Activated CD4-positive, alpha-beta T cell treated with anti-CD3 and anti-CD28 coated beads, Interleukin-2, amount 10 ng/mL, durations not matched to agents 7 days and 5 days (primary cell): ENCODE results near the gene TAS2R19. TPM values are rescaled to one million over a fixed set of nuclear protein-coding genes. Genes with fewer than 3 reads are reported as not detected.
"Not testable (repeated sequence)": the region's sequence is repeated elsewhere in the genome, so short reads cannot be mapped to it uniquely, and the experiment has no call there.

Source experiments
- CTCF ChIA-PET: fragments of 350-600 bp; sonication (Branson Sonifier 250); formaldehyde crosslinking; loops from one replicate; lab custom pipeline; 2021; ENCODE audit warnings: antibody characterized with exemption; lab: Charles Lee
- POLR2A ChIA-PET: fragments of 350-600 bp; sonication (Branson Sonifier 250); formaldehyde crosslinking; loops from one replicate; lab custom pipeline; 2021; ENCODE audit warnings: antibody characterized with exemption; lab: Charles Lee
- DNase-seq: peaks from one replicate; pipeline ENCODE4 v3.0.0-alpha.2; 2020
- H3K27ac Mint-ChIP-seq: one replicate; pipeline ENCODE4 v1.8.0; 2021; ENCODE audit warnings: mild to moderate bottlenecking, moderate library complexity, mixed read lengths
- H3K27me3 Mint-ChIP-seq: one replicate; pipeline ENCODE4 v1.8.0; 2021; ENCODE audit warnings: mixed read lengths
- H3K36me3 Mint-ChIP-seq: one replicate; pipeline ENCODE4 v1.8.0; 2021; ENCODE audit warnings: low read depth, mixed read lengths
- H3K4me1 Mint-ChIP-seq: one replicate; pipeline ENCODE4 v1.8.0; 2021; ENCODE audit warnings: mixed read lengths
- H3K4me3 Mint-ChIP-seq: one replicate; pipeline ENCODE4 v1.8.0; 2021; ENCODE audit warnings: mild to moderate bottlenecking, moderate library complexity, mixed read lengths
- H3K9me3 Mint-ChIP-seq: one replicate; pipeline ENCODE4 v1.8.0; 2021; ENCODE audit warnings: mixed read lengths
- total RNA-seq, 2 experiments: library from RNA; stranded (reverse); gene quantifications; one replicate each; pipeline ENCODE4 v1.2.3, GENCODE V29; 2021

Gene TAS2R19
- total RNA-seq, 2 experiments from 2014 or later: 3.0 to 3.1 TPM

GRCh38 chr12:11033959-11034358 lies 11.5 kb upstream of the TAS2R19 start:
- peaks cover 30% of the 10 kb centered on the region for H3K36me3 Mint-ChIP-seq
- H3K4me3 Mint-ChIP-seq, H3K27me3 Mint-ChIP-seq, H3K9me3 Mint-ChIP-seq, H3K27ac Mint-ChIP-seq, CTCF ChIA-PET, POLR2A ChIA-PET, DNase-seq, H3K4me1 Mint-ChIP-seq: not testable (repeated sequence)

DNA sequence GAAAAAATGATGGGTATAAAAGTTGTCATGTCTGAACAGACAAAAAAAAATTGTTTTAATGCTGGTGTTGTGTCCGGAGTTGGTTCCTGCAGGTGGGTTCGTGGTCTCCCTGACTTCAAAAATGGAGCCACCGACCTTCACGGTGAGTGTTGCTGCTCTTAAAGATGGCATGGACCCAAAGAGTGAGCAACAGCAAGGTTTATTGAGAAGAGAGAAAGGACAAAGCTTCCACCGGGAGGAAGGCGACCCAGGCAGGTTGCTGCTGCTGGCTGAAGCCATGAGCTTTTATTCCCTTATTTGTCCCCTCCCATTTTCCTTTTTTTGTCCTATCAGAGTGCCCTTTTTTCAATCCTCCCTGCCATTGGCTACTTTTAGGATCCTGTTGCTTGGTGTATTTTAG lies 8.9 kb upstream of the TAS2R19 start, which contains the start of gene TAS2R31:
TAS2R31 (minus strand) TSS at position 101 of the 400 bp plus-strand sequence; CDS start at position 29, 72 bp downstream.
- peaks cover 2% of the 10 kb centered on the region for H3K4me1 Mint-ChIP-seq
- H3K27me3 Mint-ChIP-seq: no peaks in the 10 kb centered on the region
- ChIA-PET CTCF (no interaction called here), POLR2A (no interaction called here)
- H3K9me3 Mint-ChIP-seq: peaks cover 6% of the 10 kb centered on the region
- peaks cover 40% of the 10 kb centered on the region for H3K36me3 Mint-ChIP-seq
- no peak for DNase-seq
- no peak within 1 kb of the TSS for H3K27ac Mint-ChIP-seq
- no peak within 1 kb of the TSS for H3K4me3 Mint-ChIP-seq

DNA sequence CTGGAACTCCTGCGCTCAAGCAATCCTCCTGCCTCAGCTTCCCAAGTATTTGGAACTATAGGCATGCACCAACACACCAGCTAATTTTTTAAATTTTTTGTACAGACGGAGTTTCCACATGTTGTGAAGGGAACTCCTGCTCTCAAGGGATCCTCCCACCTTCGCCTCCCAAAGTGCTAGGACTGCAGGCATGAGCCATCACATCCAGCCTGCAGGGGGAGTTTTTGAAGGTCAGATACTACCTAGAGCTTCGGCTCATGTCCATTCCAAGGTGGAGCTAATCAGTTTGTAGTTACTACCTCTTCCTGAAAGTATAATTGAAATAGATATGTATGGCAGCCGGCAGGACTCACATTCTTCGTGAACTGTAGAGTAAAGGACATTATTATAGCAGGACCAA lies 3.7 kb upstream of the TAS2R19 start:
- CTCF ChIA-PET: no interaction called here
- POLR2A ChIA-PET: no interaction called here
- no peak overlapping the region for H3K4me3 Mint-ChIP-seq
- H3K27me3 Mint-ChIP-seq: no peaks in the 10 kb centered on the region
- peaks cover 12% of the 10 kb centered on the region for H3K9me3 Mint-ChIP-seq
- DNase-seq: no peak
- no peaks in the 10 kb centered on the region for H3K4me1 Mint-ChIP-seq
- H3K36me3 Mint-ChIP-seq: peaks cover 37% of the 10 kb centered on the region
- H3K27ac Mint-ChIP-seq: no peak overlapping the region

- H3K36me3 Mint-ChIP-seq: peaks cover 29% of the 10 kb centered on the region
- no peaks in the 10 kb centered on the region for H3K27me3 Mint-ChIP-seq
- peaks cover 8% of the 10 kb centered on the region for H3K9me3 Mint-ChIP-seq
- H3K27ac Mint-ChIP-seq: no peak overlapping the region
- CTCF ChIA-PET: no interaction called here
- no peaks in the 10 kb centered on the region for H3K4me1 Mint-ChIP-seq
- POLR2A ChIA-PET: no interaction called here
- H3K4me3 Mint-ChIP-seq: no peak overlapping the region
- DNase-seq: no peak
Measured at GRCh38 chr12:11023387-11023786, 967 bp upstream of the TAS2R19 start.

DNA sequence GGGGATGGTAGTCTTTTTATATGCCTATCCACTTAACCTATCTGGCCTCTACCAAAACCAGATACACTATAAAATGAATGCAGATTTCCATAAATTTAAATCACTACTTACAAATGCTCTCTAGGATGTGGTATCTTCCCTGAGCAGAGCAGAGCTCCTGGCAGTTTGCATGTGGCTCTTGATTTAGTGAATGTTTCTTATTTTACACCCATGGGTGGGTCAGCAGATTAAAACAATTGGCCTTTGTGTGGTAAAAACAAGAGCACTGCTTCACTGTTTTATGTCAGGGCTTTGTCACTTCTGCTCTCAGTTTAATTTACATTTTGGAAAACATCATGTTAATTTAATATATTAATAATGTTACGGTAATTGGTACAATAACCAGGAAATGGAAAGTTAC lies 5.5 kb downstream of the TAS2R19 start:
- no peak for DNase-seq
- H3K9me3 Mint-ChIP-seq: no peaks in the 10 kb centered on the region
- no peak overlapping the region for H3K4me3 Mint-ChIP-seq
- H3K4me1 Mint-ChIP-seq: peaks cover 2% of the 10 kb centered on the region
- H3K36me3 Mint-ChIP-seq: peaks cover 18% of the 10 kb centered on the region
- no peak overlapping the region for H3K27ac Mint-ChIP-seq
- ChIA-PET POLR2A (no interaction called here), CTCF (no interaction called here)
- no peaks in the 10 kb centered on the region for H3K27me3 Mint-ChIP-seq

GRCh38 chr12:11015775-11016430 lies 6.5 kb downstream of the TAS2R19 start:
- H3K4me3 Mint-ChIP-seq: no peak overlapping the region
- ChIA-PET CTCF (no interaction called here), POLR2A (no interaction called here)
- H3K27me3 Mint-ChIP-seq: no peaks in the 10 kb centered on the region
- H3K36me3 Mint-ChIP-seq: peaks cover 18% of the 10 kb centered on the region
- H3K4me1 Mint-ChIP-seq: peaks cover 2% of the 10 kb centered on the region
- H3K9me3 Mint-ChIP-seq: no peaks in the 10 kb centered on the region
- no peak for DNase-seq
- no peak overlapping the region for H3K27ac Mint-ChIP-seq

GRCh38 chr12:11014234-11014633 lies 8.2 kb downstream of the TAS2R19 start:
- no peak overlapping the region for H3K4me3 Mint-ChIP-seq
- no peak overlapping the region for H3K27ac Mint-ChIP-seq
- H3K27me3 Mint-ChIP-seq: no peaks in the 10 kb centered on the region
- CTCF ChIA-PET: no interaction called here
- peaks cover 18% of the 10 kb centered on the region for H3K36me3 Mint-ChIP-seq
- H3K9me3 Mint-ChIP-seq: no peaks in the 10 kb centered on the region
- POLR2A ChIA-PET: no interaction called here
- H3K4me1 Mint-ChIP-seq: peaks cover 2% of the 10 kb centered on the region
- DNase-seq: no peak

DNA sequence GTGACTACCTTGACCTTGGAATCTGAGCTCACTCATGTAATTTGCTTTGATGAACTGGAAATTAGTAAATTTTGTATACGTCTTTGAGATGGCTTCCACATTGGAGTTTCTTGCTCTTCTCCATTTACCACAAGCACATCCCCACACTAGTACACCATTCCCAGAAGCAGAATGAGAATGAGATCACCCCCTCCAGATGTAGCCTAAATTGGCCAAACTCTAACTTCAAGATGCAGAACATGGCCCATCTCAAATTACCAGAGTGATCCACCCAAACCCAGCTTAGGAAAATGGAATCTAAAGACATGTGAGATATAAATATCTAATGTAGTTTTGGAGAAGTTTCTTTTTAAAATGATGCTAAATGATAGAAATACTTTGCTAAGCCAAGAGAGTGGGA lies 14.8 kb downstream of the TAS2R19 start:
- H3K36me3 Mint-ChIP-seq: peaks cover 5% of the 10 kb centered on the region
- H3K27me3 Mint-ChIP-seq: no peaks in the 10 kb centered on the region
- ChIA-PET POLR2A (no interaction called here), CTCF (no interaction called here)
- H3K27ac Mint-ChIP-seq: no peak overlapping the region
- H3K4me3 Mint-ChIP-seq: no peak overlapping the region
- H3K9me3 Mint-ChIP-seq: no peaks in the 10 kb centered on the region
- H3K4me1 Mint-ChIP-seq: no peaks in the 10 kb centered on the region
- no peak for DNase-seq

DNA sequence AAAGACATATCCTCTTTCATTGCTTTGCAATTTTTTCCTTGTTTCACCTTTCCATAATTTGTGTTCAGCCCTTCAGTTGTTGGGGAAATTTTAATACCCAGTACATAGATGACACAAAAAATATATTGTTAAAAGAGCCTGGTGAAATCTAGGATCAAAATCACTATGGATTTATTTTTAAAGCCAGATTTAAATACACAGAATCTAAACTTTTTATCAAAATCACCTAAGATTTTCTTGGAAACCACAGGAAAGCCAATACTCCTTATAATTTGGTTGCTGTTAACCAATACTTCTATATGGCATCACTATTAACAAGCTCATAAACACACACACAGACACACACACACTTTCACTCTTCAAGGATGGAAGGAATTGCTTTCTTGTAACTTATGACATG lies 24.2 kb downstream of the TAS2R19 start, which contains the start of gene TAS2R20:
TAS2R20 (minus strand) TSS at position 101 of the 400 bp plus-strand sequence. CDS start 429 bp downstream, outside the sequence.
- Mint-ChIP-seq H3K27me3 (no peaks in the 10 kb centered on the region), H3K4me1 (no peaks in the 10 kb centered on the region), H3K36me3 (peaks cover 12% of the 10 kb centered on the region), H3K27ac (no peak within 1 kb of the TSS), H3K9me3 (peaks cover 3% of the 10 kb centered on the region), H3K4me3 (no peak within 1 kb of the TSS)
- ChIA-PET POLR2A (no interaction called here), CTCF (no interaction called here)
- DNase-seq: no peak

GRCh38 chr12:10994307-10994706 lies 28.1 kb downstream of the TAS2R19 start:
- H3K27ac Mint-ChIP-seq: no peak overlapping the region
- peaks cover 21% of the 10 kb centered on the region for H3K36me3 Mint-ChIP-seq
- peaks cover 10% of the 10 kb centered on the region for H3K9me3 Mint-ChIP-seq
- H3K4me1 Mint-ChIP-seq: no peaks in the 10 kb centered on the region
- POLR2A ChIA-PET: no interaction called here
- CTCF ChIA-PET: no interaction called here
- DNase-seq: no peak
- H3K27me3 Mint-ChIP-seq: no peaks in the 10 kb centered on the region
- no peak overlapping the region for H3K4me3 Mint-ChIP-seq

- CTCF ChIA-PET: interaction anchor here (1.0 kb wide), 1 partner anchor 65 kb away, joined by 3 read pairs; no protein-coding TSS in a partner anchor
- Mint-ChIP-seq H3K27ac (no peak overlapping the region), H3K4me1 (peaks cover 4% of the 10 kb centered on the region), H3K4me3 (no peak overlapping the region), H3K9me3 (peaks cover 12% of the 10 kb centered on the region), H3K27me3 (peaks cover 9% of the 10 kb centered on the region), H3K36me3 (peaks cover 21% of the 10 kb centered on the region)
- POLR2A ChIA-PET: no interaction called here
- DNase-seq: no peak
Measured at GRCh38 chr12:10989107-10989506, 33.3 kb downstream of the TAS2R19 start.

- DNase-seq: no peak
- Mint-ChIP-seq H3K4me3 (no peak within 1 kb of the TSS), H3K27me3 (peaks cover 11% of the 10 kb centered on the region), H3K4me1 (peaks cover 22% of the 10 kb centered on the region), H3K9me3 (peaks cover 12% of the 10 kb centered on the region), H3K36me3 (peaks cover 23% of the 10 kb centered on the region), H3K27ac (no peak within 1 kb of the TSS)
- ChIA-PET POLR2A (no interaction called here), CTCF (no interaction called here)
Measured at GRCh38 chr12:10986812-10987211, 35.6 kb downstream of the TAS2R19 start, which contains the start of gene TAS2R50. Gene TAS2R50, minus strand, starts transcription at chr12:10986912. Its CDS starts 52 bp downstream, at chr12:10986860.

GRCh38 chr12:10982244-10982643 lies 40.2 kb downstream of the TAS2R19 start:
- Mint-ChIP-seq H3K9me3 (peaks cover under 1% of the 10 kb centered on the region), H3K27ac (peak overlapping the region; percentile 37), H3K36me3 (peaks cover 17% of the 10 kb centered on the region), H3K4me3 (no peak overlapping the region), H3K27me3 (peaks cover 27% of the 10 kb centered on the region), H3K4me1 (peaks cover 28% of the 10 kb centered on the region)
- ChIA-PET POLR2A (no interaction called here), CTCF (interaction anchor here (1.6 kb wide), 1 partner anchor 13 kb away, joined by 3 read pairs; no protein-coding TSS in a partner anchor)
- DNase-seq: peak; percentile 82
